Iris pigment epithelial cell (primary cell): ENCODE measurements around the gene EXOC4.

Experiments used
- DNase-seq: peaks from one replicate; pipeline ENCODE4 v3.0.0-alpha.2; 2011; ENCODE audit warnings: low read depth

The EXOC4 gene

GRCh38 chr7:133540096-133540860, 287.4 kb downstream of the EXOC4 start:
- no peak for DNase-seq

GRCh38 chr7:133542209-133542780, 289.4 kb downstream of the EXOC4 start:
- no peak for DNase-seq

- no peak for DNase-seq
Observed at GRCh38 chr7:133543657-133544056, 290.8 kb downstream of the EXOC4 start.

DNA sequence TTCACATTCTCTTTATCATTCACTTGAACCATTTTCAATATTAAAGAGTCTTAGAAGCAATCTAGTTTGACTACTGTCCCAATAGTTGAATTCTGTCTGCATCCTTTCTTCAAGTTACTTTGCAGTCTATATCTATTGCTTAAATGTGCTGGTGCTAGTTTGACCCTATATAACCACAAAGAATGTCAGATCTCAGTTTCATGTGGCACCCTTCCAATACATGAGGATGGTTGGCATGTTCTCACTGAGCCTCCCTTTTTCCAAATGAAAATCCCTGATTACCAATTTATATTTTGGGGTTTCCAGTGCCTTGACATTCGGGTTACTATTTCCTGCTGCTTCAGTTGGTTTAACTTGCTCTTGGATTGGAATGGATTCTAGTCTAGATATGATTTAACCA, 292.7 kb downstream of the EXOC4 start:
- peak; percentile 75 for DNase-seq

DNA sequence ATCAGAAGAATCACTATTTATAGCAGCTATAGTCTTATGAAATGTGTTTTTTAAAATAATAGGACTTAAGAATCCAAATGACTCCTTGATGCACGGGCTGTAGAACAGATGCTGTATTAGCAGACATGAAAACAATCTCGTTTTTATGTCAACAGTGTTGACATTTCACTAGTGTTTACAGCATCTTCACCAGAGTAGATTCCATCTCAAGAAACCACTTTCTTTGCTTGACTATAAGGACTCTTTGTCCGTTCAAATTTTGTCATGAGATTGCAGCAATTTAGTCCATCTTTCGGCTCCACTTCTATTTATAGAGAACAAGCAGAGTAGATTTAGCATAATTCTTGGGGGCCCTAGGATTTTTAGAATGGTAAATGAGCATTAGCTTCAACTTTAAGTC, 295.1 kb downstream of the EXOC4 start:
- no peak for DNase-seq

DNA sequence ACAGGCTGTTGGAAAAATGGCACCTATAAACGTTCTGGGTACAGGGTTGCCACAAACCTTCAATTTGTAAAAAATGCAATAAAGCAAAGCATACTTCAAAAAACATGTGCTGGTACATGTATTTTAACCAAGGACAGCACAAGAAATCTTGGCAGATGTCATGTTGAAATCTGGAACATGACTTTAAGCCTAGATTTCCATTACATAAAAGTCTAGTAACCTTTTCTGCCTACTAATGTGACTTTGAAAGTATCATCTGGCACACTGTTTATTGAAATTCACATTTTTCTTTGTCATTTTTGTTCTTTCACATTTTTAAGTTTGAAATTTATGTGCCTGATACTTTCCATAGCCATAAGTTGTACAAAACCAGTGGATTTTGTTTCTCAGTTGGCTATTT, 296.8 kb downstream of the EXOC4 start:
- no peak for DNase-seq

GRCh38 chr7:133550145-133550544, 297.3 kb downstream of the EXOC4 start:
- no peak for DNase-seq

GRCh38 chr7:133550811-133551210, 297.9 kb downstream of the EXOC4 start:
- DNase-seq: no peak

- no peak for DNase-seq
Observed at GRCh38 chr7:133551466-133551865, 298.6 kb downstream of the EXOC4 start.

DNA sequence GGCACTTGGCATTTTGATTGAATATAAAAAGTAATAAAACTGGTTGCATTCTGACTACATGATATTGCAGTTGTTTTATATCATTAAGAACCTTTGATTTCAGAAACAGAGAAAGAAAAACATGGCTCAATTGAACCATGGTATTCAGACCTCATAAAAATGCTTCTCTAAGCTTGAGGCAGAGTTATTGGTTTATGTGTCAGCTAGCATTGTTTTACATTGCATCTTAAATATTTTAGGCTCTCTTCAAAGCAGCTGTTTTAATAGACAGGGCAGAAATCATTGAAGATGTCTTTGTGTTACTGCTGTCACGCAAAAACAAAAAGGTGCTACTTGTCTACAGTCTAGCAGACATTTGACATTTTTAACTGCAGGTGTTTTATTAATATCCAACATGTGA, 299.2 kb downstream of the EXOC4 start:
- DNase-seq: no peak

DNA sequence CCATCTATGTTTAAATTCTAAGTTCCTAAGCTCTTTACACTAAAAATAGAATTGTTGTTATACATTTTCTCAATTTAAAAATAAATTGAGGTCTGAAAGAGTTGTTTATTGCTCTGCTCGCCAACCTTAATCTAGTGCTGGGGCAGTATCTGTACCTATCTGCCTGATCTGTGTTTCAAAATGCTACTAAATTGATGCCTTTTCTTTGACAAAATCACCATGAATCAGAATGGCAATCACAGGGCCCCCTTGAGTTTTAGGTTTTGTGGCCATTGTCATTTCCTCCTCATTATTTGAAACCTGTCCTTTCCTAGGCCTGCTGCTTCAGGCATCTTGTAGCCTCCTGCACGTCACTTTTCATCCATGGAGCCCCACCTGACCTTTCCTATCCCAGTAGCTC, 301.5 kb downstream of the EXOC4 start:
- no peak for DNase-seq

- no peak for DNase-seq
Observed at GRCh38 chr7:133556048-133556447, 303.2 kb downstream of the EXOC4 start.

GRCh38 chr7:133556553-133556952, 303.7 kb downstream of the EXOC4 start:
- DNase-seq: no peak

DNA sequence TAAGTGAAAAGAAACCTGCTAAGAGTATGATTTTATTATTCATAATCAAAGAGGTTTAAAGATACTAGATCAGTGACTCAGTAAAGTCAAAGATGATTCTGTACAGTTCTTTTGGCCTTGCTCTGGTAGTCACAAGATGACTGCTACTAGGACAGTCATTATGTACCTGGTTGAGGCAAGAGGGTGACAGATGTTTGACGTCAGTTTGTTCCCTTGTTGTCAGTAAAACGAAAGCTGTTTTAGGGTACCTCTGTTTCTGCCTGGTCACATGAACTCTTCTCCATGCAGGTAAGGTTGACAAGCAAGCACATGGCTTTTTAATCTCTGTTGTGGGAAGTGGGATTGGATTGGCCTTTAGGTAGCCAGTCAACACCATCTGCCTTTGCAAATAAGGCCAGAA, 308.0 kb downstream of the EXOC4 start:
- DNase-seq: no peak

- peak; percentile 49 for DNase-seq
Observed at GRCh38 chr7:133561396-133561795, 308.5 kb downstream of the EXOC4 start.

- no peak for DNase-seq
Observed at GRCh38 chr7:133562621-133563020, 309.7 kb downstream of the EXOC4 start.

DNA sequence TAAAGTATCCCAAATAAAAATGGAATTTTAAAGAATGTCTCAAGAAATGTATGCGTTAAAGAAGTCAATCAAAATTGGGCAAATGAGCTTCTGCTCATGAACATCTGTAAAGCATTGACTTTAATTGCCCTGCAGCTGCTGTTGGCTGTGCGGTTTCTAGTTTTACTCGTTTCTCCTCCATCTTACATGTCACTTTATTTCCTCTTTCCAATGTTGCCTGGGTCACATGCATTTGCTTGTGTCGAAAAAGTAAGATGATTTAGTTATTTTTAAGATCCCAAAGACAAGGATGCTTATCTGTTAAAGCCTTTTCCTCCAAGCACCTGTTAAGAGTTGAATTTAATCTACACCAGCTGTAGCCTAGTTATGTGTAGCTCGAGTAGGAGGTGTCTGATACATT, 310.4 kb downstream of the EXOC4 start:
- no peak for DNase-seq

- DNase-seq: no peak
Observed at GRCh38 chr7:133564484-133564883, 311.6 kb downstream of the EXOC4 start.

DNA sequence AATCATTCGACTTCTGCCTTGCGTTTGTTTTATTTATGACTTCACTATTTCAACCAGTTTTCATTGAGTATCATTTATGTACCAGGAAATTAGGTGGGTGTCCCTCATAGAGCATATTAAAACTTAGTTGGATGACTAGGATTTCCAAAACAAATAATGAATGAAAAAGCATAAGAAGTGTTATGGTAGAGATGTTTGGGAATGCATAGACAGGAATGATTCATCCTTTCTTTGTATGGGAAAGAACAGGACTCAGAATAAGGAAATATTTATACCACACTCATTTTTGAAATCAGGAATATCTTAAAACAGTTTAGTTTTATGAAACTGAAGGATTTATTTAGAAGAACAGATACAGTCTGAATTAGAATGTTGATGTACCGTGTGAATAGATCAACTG, 315.7 kb downstream of the EXOC4 start:
- no peak for DNase-seq

GRCh38 chr7:133570321-133570720, 317.4 kb downstream of the EXOC4 start:
- DNase-seq: peak; percentile 48

DNA sequence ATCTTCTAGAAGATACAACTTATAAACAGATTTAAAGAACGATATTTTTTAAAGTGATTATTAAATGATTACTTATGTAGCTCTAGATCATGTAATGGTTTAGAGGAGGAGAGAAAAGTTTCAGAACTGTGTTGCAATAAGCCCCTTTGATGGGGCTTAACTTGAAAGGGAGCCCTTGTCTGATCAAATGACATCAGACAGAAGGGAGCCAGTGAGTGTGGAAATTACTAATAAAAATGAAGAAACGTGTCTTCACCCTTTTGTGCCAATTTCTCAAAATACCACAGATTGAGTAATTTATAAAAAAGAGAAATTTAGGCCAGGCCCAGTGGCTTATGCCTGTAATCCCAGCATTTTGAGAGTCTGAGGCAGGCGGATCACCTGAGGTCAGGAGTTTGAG, 318.2 kb downstream of the EXOC4 start:
- peak; percentile 43 for DNase-seq

GRCh38 chr7:133572087-133572486, 319.2 kb downstream of the EXOC4 start:
- DNase-seq: peak; percentile 52

- no peak for DNase-seq
Observed at GRCh38 chr7:133572843-133573242, 320.0 kb downstream of the EXOC4 start.
